B cell (primary cell): ENCODE data around the gene CAPN5. TPM values are rescaled to one million over a fixed set of nuclear protein-coding genes. Genes with fewer than 3 reads are reported as not detected.

Source experiments
- ATAC-seq: fragments of 200-7000 bp; cut with Tn5 transposase; one replicate; pipeline ENCODE4 v1.10.0; 2021; ENCODE audit warnings: low read depth, mild to moderate bottlenecking, moderate number of reproducible peaks, moderate library complexity
- CTCF ChIA-PET: fragments of 350-600 bp; sonication (Branson Sonifier 250); formaldehyde crosslinking; loops from one replicate; lab custom pipeline; 2021; ENCODE audit warnings: antibody characterized with exemption, inconsistent platforms; lab: Charles Lee
- POLR2A ChIA-PET: fragments of 350-600 bp; sonication (Branson Sonifier 250); formaldehyde crosslinking; loops from one replicate; lab custom pipeline; 2021; ENCODE audit warnings: antibody characterized with exemption; lab: Charles Lee
- DNase-seq: peaks from one replicate; pipeline ENCODE4 v3.0.0; 2013
- H2AFZ ChIP-seq: 2 replicates; pipeline ENCODE4 v1.6.1; 2012; ENCODE audit warnings: mild to moderate bottlenecking, low read depth, low read length; ENCODE audit not compliant: insufficient read depth, poor library complexity, severe bottlenecking
- H3K27ac ChIP-seq, 2 donors: 1 replicate in 1 of 2; 2 replicates in 1 of 2; pipeline ENCODE4 v1.5.1; 2012 to 2013; ENCODE audit warnings: low read length in 2 of 2, mild to moderate bottlenecking in 2 of 2, moderate library complexity in 1 of 2
- H3K27me3 ChIP-seq, 4 experiments: fragments of 200-600 bp in 1 of 4; sonication (generic) in 1 of 4; replicated peaks in 1 of 4; 1 replicate in 2 of 4; 2 replicates in 2 of 4; pipeline versions ENCODE4 v1.6.1 to v1.7.0; 2013 to 2016; ENCODE audit warnings: low read length in 3 of 4, mild to moderate bottlenecking in 2 of 4, mixed read lengths in 1 of 4, moderate library complexity in 1 of 4; ENCODE audit not compliant: insufficient read depth in 4 of 4, control insufficient read depth in 3 of 4; ENCODE audit errors: control extremely low read depth in 1 of 4
- H3K36me3 ChIP-seq, 2 experiments: replicated peaks in 1 of 2; 1 replicate in 1 of 2; 2 replicates in 1 of 2; pipeline versions ENCODE4 v1.6.1 to v1.7.1; 2013; ENCODE audit warnings: low read length in 1 of 2; ENCODE audit not compliant: insufficient read depth in 2 of 2, control insufficient read depth in 1 of 2; ENCODE audit errors: control extremely low read depth in 1 of 2, extremely low read depth in 1 of 2
- H3K4me1 ChIP-seq, 2 donors: fragments of 200-600 bp in 1 of 2; sonication (generic) in 1 of 2; 1 replicate in 1 of 2; 2 replicates in 1 of 2; pipeline versions ENCODE4 v1.5.1 to v1.6.1; 2013 to 2017; ENCODE audit warnings: low read length in 2 of 2; ENCODE audit not compliant: control insufficient read depth in 2 of 2, insufficient read depth in 2 of 2
- H3K4me2 ChIP-seq: replicated peaks from 2 replicates; pipeline ENCODE3; 2012; ENCODE audit warnings: mild to moderate bottlenecking, low read depth, low read length; ENCODE audit not compliant: poor library complexity, severe bottlenecking
- H3K4me3 ChIP-seq, 5 experiments: fragments of 200-600 bp in 1 of 5; sonication (generic) in 1 of 5; 1 replicate in 3 of 5; 2 replicates in 2 of 5; pipeline versions ENCODE4 v1.5.1 to v1.7.0; 2011 to 2016; ENCODE audit warnings: low read length in 4 of 5, mild to moderate bottlenecking in 4 of 5, low read depth in 2 of 5, control low read depth in 1 of 5, moderate library complexity in 1 of 5; ENCODE audit not compliant: insufficient read depth in 1 of 5; ENCODE audit errors: control extremely low read depth in 1 of 5, extremely low read depth in 1 of 5
- H3K79me2 ChIP-seq: fragments of 200-600 bp; sonication (generic); one replicate; pipeline ENCODE4 v1.6.0; 2016; ENCODE audit warnings: low read length; ENCODE audit not compliant: control insufficient read depth, insufficient read depth
- H3K9ac ChIP-seq: fragments of 200-600 bp; sonication (generic); 2 replicates; pipeline ENCODE4 v1.6.1; 2017; ENCODE audit warnings: mild to moderate bottlenecking, low read length, moderate library complexity
- H3K9me3 ChIP-seq, 3 donors: one replicate each; pipeline versions ENCODE4 v1.6.1 to v1.7.1; 2013; ENCODE audit warnings: low read length in 2 of 3; ENCODE audit not compliant: control insufficient read depth in 2 of 3, insufficient read depth in 1 of 3; ENCODE audit errors: control extremely low read depth in 1 of 3
- H4K20me1 ChIP-seq: 2 replicates; pipeline ENCODE4 v1.6.0; 2012; ENCODE audit warnings: mild to moderate bottlenecking, low read length; ENCODE audit not compliant: insufficient read depth, control insufficient read depth, poor library complexity, severe bottlenecking
- H3K27ac Mint-ChIP-seq: one replicate; pipeline ENCODE4 v1.8.0; 2021; ENCODE audit warnings: mixed read lengths
- H3K27me3 Mint-ChIP-seq: one replicate; pipeline ENCODE4 v1.8.0; 2021; ENCODE audit warnings: mixed read lengths
- H3K4me1 Mint-ChIP-seq: one replicate; pipeline ENCODE4 v1.8.0; 2021; ENCODE audit warnings: mixed read lengths
- H3K4me3 Mint-ChIP-seq: one replicate; pipeline ENCODE4 v1.8.0; 2021; ENCODE audit warnings: mixed read lengths
- H3K9me3 Mint-ChIP-seq: one replicate; pipeline ENCODE4 v1.8.0; 2022; ENCODE audit warnings: mixed read lengths; ENCODE audit not compliant: insufficient read depth
- CTCF ChIP-seq: fragments of 200-600 bp; IDR thresholded peaks from one replicate; pipeline ENCODE4 v1.8.0; 2022; ENCODE audit warnings: antibody characterized with exemption, mild to moderate bottlenecking
- EZH2 ChIP-seq: IDR thresholded peaks from 2 replicates; pipeline ENCODE4 v1.6.1; 2012; ENCODE audit warnings: borderline replicate concordance, low read depth, mild to moderate bottlenecking, moderate library complexity, low read length; ENCODE audit not compliant: insufficient read depth, poor library complexity, severe bottlenecking
- WGBS: methylation state at CpG from one replicate; pipeline ENCODE4 v1.1.5; 2013; ENCODE audit warnings: missing lambda C conversion rate; ENCODE audit not compliant: insufficient coverage; 5-methylcytosine and 5-hydroxymethylcytosine counted together
- intact Hi-C: fragments of 100-400 bp; cut with micrococcal nuclease; formaldehyde crosslinking; loops from one replicate; pipeline ENCODE4 v1.10.0; 2022
- polyA plus RNA-seq: library from polyadenylated mRNA; depleted of rRNA; stranded (reverse); fragments of >200 nt; gene quantifications from 2 replicates; pipeline ENCODE4 v1.2.3, GENCODE V29; 2012
- total RNA-seq, 2 donors: library from RNA; stranded (reverse); fragments of 120-200 nt in 1 of 2; gene quantifications; 1 replicate in 1 of 2; 2 replicates in 1 of 2; pipeline versions ENCODE4 v1.2.3 to v1.2.4, GENCODE V29; 2013 to 2022

The CAPN5 gene
- total and polyA plus RNA-seq, 2 donors (not counting 1 experiment from before 2014, with no cell fraction given) = 0.74 to 0.78 TPM

GRCh38 chr11:77035580-77035979 is 31.2 kb upstream of the CAPN5 start:
- Histone ChIP-seq H3K27ac (no peak overlapping the region), H3K27me3 (peaks cover 0 to 37% (median 8%) of the 10 kb centered on the region in 4 experiments), H3K4me3 (no peak overlapping the region), H3K36me3 (no peaks in the 10 kb centered on the region), H4K20me1 (no peaks in the 10 kb centered on the region), H3K9me3 (peaks cover 0 to 6% (median 0%) of the 10 kb centered on the region in 3 donors), H3K4me1 (peaks cover 17 to 20% of the 10 kb centered on the region in 2 donors), H2AFZ (no peak overlapping the region), H3K9ac (no peak overlapping the region), H3K79me2 (no peaks in the 10 kb centered on the region), H3K4me2 (no peak overlapping the region)
- H3K4me3 Mint-ChIP-seq = no peak overlapping the region
- no peak overlapping the region for H3K27ac Mint-ChIP-seq
- no peak for TF ChIP-seq CTCF
- TF ChIP-seq EZH2 = no peak
- DNase-seq (no peak), ATAC-seq (no peak)
- H3K9me3 Mint-ChIP-seq = no peaks in the 10 kb centered on the region
- intact Hi-C loops = no loop called here
- peaks cover 36% of the 10 kb centered on the region for H3K27me3 Mint-ChIP-seq
- ChIA-PET CTCF (no interaction called here), POLR2A (no interaction called here)
- 100% methylated on average over 1 of the region's 5 CpGs for WGBS
- H3K4me1 Mint-ChIP-seq = peaks cover 18% of the 10 kb centered on the region

- H3K79me2 ChIP-seq = no peaks in the 10 kb centered on the region
- ChIA-PET POLR2A (interaction anchor here (0.6 kb wide), 1 partner anchor 13 kb away, joined by 8 read pairs; no protein-coding TSS in a partner anchor), CTCF (no interaction called here)
- no peaks in the 10 kb centered on the region for H3K36me3 ChIP-seq
- intact Hi-C loops = no loop called here
- peaks cover 21% of the 10 kb centered on the region for H3K4me1 Mint-ChIP-seq
- no peaks in the 10 kb centered on the region for H3K9me3 Mint-ChIP-seq
- no peaks in the 10 kb centered on the region for H4K20me1 ChIP-seq
- H3K27me3 ChIP-seq = peaks cover 0 to 36% (median 10%) of the 10 kb centered on the region in 4 experiments
- no peak overlapping the region for H2AFZ ChIP-seq
- no peak overlapping the region for H3K27ac Mint-ChIP-seq
- no peak for DNase-seq
- H3K9me3 ChIP-seq = peaks cover 0 to 14% (median 0%) of the 10 kb centered on the region in 3 donors
- H3K4me3 Mint-ChIP-seq = no peak overlapping the region
- H3K4me3 ChIP-seq = no peak overlapping the region
- no peak overlapping the region for H3K27ac ChIP-seq
- no peak for TF ChIP-seq EZH2
- TF ChIP-seq CTCF = no peak
- no peak for ATAC-seq
- no peak overlapping the region for H3K4me2 ChIP-seq
- no peak overlapping the region for H3K9ac ChIP-seq
- H3K4me1 ChIP-seq = peaks cover 17 to 20% of the 10 kb centered on the region in 2 donors
- peaks cover 41% of the 10 kb centered on the region for H3K27me3 Mint-ChIP-seq
- WGBS = 100% methylated on average over 3 of the region's 5 CpGs
These were observed 30.4 kb upstream of the CAPN5 start for GRCh38 chr11:77036398-77036797.
